Measurements from ENCODE around the gene GREM1. TPM values are rescaled to one million over a fixed set of nuclear protein-coding genes. Genes with fewer than 3 reads are reported as not detected.

Gene GREM1
- not detected in 2 replicates for total RNA-seq

GRCh38 chr15:32717426-32718226 is at the start of gene GREM1:
GREM1 (plus strand) TSS chr15:32718004; CDS start chr15:32730691, 12,687 bp downstream.
- intact Hi-C loops (cut with micrococcal nuclease): no loop called here

GRCh38 chr15:32668942-32669341 is 48.9 kb upstream of the GREM1 start:
- intact Hi-C loops (cut with micrococcal nuclease): no loop called here

GRCh38 chr15:32669896-32670611 is 47.8 kb upstream of the GREM1 start:
- intact Hi-C loops (cut with micrococcal nuclease): no loop called here

GRCh38 chr15:32670623-32671022 is 47.2 kb upstream of the GREM1 start:
- intact Hi-C loops (cut with micrococcal nuclease): no loop called here

- intact Hi-C loops (cut with micrococcal nuclease): no loop called here
Observed at GRCh38 chr15:32671339-32672325, 46.2 kb upstream of the GREM1 start.

GRCh38 chr15:32674681-32675080 is 43.1 kb upstream of the GREM1 start:
- intact Hi-C loops (cut with micrococcal nuclease): no loop called here

GRCh38 chr15:32675466-32675865 is 42.3 kb upstream of the GREM1 start:
- intact Hi-C loops (cut with micrococcal nuclease): no loop called here

- intact Hi-C loops (cut with micrococcal nuclease): no loop called here
Observed at GRCh38 chr15:32676169-32676568, 41.6 kb upstream of the GREM1 start.

- intact Hi-C loops (cut with micrococcal nuclease): no loop called here
Observed at GRCh38 chr15:32677238-32677750, 40.5 kb upstream of the GREM1 start.

GRCh38 chr15:32679298-32679690 is 38.5 kb upstream of the GREM1 start:
- intact Hi-C loops (cut with micrococcal nuclease): no loop called here

- intact Hi-C loops (cut with micrococcal nuclease): no loop called here
Observed at GRCh38 chr15:32682569-32682968, 35.2 kb upstream of the GREM1 start.

GRCh38 chr15:32682977-32683630 is 34.7 kb upstream of the GREM1 start:
- intact Hi-C loops (cut with micrococcal nuclease): no loop called here

GRCh38 chr15:32683906-32684584 is 33.8 kb upstream of the GREM1 start:
- intact Hi-C loops (cut with micrococcal nuclease): no loop called here

GRCh38 chr15:32685576-32685975 is 32.2 kb upstream of the GREM1 start:
- intact Hi-C loops (cut with micrococcal nuclease): no loop called here

- intact Hi-C loops (cut with micrococcal nuclease): no loop called here
Observed at GRCh38 chr15:32687556-32687955, 30.2 kb upstream of the GREM1 start.

- intact Hi-C loops (cut with micrococcal nuclease): no loop called here
Observed at GRCh38 chr15:32688151-32688639, 29.6 kb upstream of the GREM1 start.

GRCh38 chr15:32690941-32691688 is 26.7 kb upstream of the GREM1 start:
- intact Hi-C loops (cut with micrococcal nuclease): no loop called here

- intact Hi-C loops (cut with micrococcal nuclease): no loop called here
Observed at GRCh38 chr15:32691689-32692038, 26.1 kb upstream of the GREM1 start.

- intact Hi-C loops (cut with micrococcal nuclease): no loop called here
Observed at GRCh38 chr15:32692286-32692685, 25.5 kb upstream of the GREM1 start.
